Transverse colon (tissue), 4 donors: ENCODE data around the gene ZFAND6. TPM values are rescaled to one million over a fixed set of nuclear protein-coding genes. Genes with fewer than 3 reads are reported as not detected.

Experiments used
- DNase-seq: peaks from one replicate; pipeline ENCODE4 v3.0.0-alpha.2; 2019
- H3K27ac ChIP-seq, 4 donors: fragments of 200-600 bp; sonication (generic); 2 replicates each; pipeline ENCODE4 v1.5.1; 2016 to 2018; ENCODE audit warnings: inconsistent platforms in 4 of 4
- H3K27me3 ChIP-seq: fragments of 200-600 bp; sonication (generic); 2 replicates; pipeline ENCODE4 v1.5.1; 2017; ENCODE audit warnings: inconsistent platforms
- H3K36me3 ChIP-seq, 4 donors: fragments of 200-600 bp; sonication (generic); 2 replicates each; pipeline ENCODE4 v1.5.1; 2017 to 2019; ENCODE audit warnings: inconsistent platforms in 4 of 4
- H3K4me1 ChIP-seq, 4 donors: fragments of 200-600 bp; sonication (generic); 2 replicates each; pipeline ENCODE4 v1.5.1; 2017 to 2020; ENCODE audit warnings: inconsistent platforms in 4 of 4
- H3K4me3 ChIP-seq, 4 donors: fragments of 200-600 bp; sonication (generic); 1 replicate in 1 of 4; 2 replicates in 3 of 4; pipeline versions ENCODE4 v1.5.1 to v1.6.1; 2017 to 2019; ENCODE audit warnings: inconsistent platforms in 4 of 4
- H3K9me3 ChIP-seq, 2 donors: fragments of 200-600 bp; sonication (generic); 2 replicates each; pipeline ENCODE4 v1.5.1; 2017 to 2019; ENCODE audit warnings: inconsistent platforms in 2 of 2
- CTCF ChIP-seq, 5 experiments: fragments of 200-600 bp in 3 of 5; fragments of 450-650 bp in 2 of 5; sonication (generic) in 3 of 5; IDR thresholded peaks; 1 replicate in 2 of 5; 2 replicates in 3 of 5; pipeline ENCODE4 v1.5.1; 2016 to 2017; ENCODE audit warnings: antibody characterized with exemption in 5 of 5, inconsistent platforms in 3 of 5, mild to moderate bottlenecking in 2 of 5, moderate library complexity in 1 of 5
- EP300 ChIP-seq: sonication (generic); formaldehyde crosslinking; IDR thresholded peaks from one replicate; pipeline ENCODE4 v1.6.1; 2017; ENCODE audit warnings: antibody characterized with exemption, low read depth
- POLR2A ChIP-seq: fragments of 450-650 bp; IDR thresholded peaks from one replicate; pipeline ENCODE4 v1.6.1; 2016; ENCODE audit warnings: antibody characterized with exemption, mild to moderate bottlenecking, moderate library complexity
- POLR2AphosphoS5 ChIP-seq, 3 donors: sonication (generic); formaldehyde crosslinking; IDR thresholded peaks; one replicate each; pipeline ENCODE4 v1.6.1; 2016; ENCODE audit warnings: antibody characterized with exemption in 3 of 3
- WGBS, 2 donors: methylation state at CpG; one replicate each; pipeline ENCODE4 v1.1.5; 2018; ENCODE audit warnings: low coverage in 1 of 2; 5-methylcytosine and 5-hydroxymethylcytosine counted together
- in situ Hi-C, 4 donors: fragments of 200-750 bp; cut with MboI; loops; one replicate each; pipeline versions ENCODE4 v1.15.0 to v1.15.1; 2017; ENCODE audit warnings: low sequenced_read_pairs in 3 of 4, low pct_ligation_motif_present in 1 of 4, low pct_unique_long_range_greater_than_20kb in 1 of 4
- intact Hi-C: fragments of 100-400 bp; cut with DNase I; formaldehyde crosslinking; loops from one replicate; pipeline ENCODE4 v1.15.1; 2023; ENCODE audit warnings: low total_unique reads
- total RNA-seq, 4 donors: library from RNA; depleted of rRNA; stranded (reverse); fragments of >200 nt; gene quantifications; one replicate each; pipeline ENCODE4 v1.1.0, GENCODE V29; 2016

ZFAND6 gene
- total RNA-seq, 4 donors from 2014 or later = 86.7 to 195 (median 117) TPM

GRCh38 chr15:80076321-80077318 is 17.1 kb downstream of the ZFAND6 start:
- no peaks in the 10 kb centered on the region for H3K9me3 ChIP-seq
- no peak overlapping the region for H3K4me3 ChIP-seq
- in situ Hi-C loops (no loop called here), intact Hi-C loops (no loop called here)
- no peak for TF ChIP-seq EP300
- TF ChIP-seq POLR2AphosphoS5 (IDR thresholded peaks at IDR 0.05) = no peak
- TF ChIP-seq CTCF (IDR thresholded peaks at IDR 0.05) = no peak
- TF ChIP-seq POLR2A = no peak
- WGBS, 2 donors = 22 to 37% methylated on average over 8 of the region's 8 CpGs
- no peak for DNase-seq
- no peaks in the 10 kb centered on the region for H3K27me3 ChIP-seq
- H3K36me3 ChIP-seq = no peaks in the 10 kb centered on the region
- H3K27ac ChIP-seq = peak overlapping the region; percentile 47 to 74 (median 62)
- H3K4me1 ChIP-seq = peaks cover 12 to 66% (median 45%) of the 10 kb centered on the region in 4 donors

GRCh38 chr15:80081390-80081789 is 21.9 kb downstream of the ZFAND6 start:
- intact Hi-C loops (no loop called here), in situ Hi-C loops (no loop called here)
- H3K4me1 ChIP-seq = peaks cover 7 to 20% (median 18%) of the 10 kb centered on the region in 4 donors

GRCh38 chr15:80087104-80087503 is 27.6 kb downstream of the ZFAND6 start:
- TF ChIP-seq EP300 (no peak), CTCF (IDR thresholded peaks at IDR 0.05) (peak in 1 of 5 experiments; percentile 22), POLR2AphosphoS5 (IDR thresholded peaks at IDR 0.05) (no peak), POLR2A (no peak)
- Histone ChIP-seq H3K9me3 (no peaks in the 10 kb centered on the region), H3K27ac (no peak overlapping the region), H3K4me1 (peaks cover 0 to 6% (median 0%) of the 10 kb centered on the region in 4 donors), H3K36me3 (no peaks in the 10 kb centered on the region), H3K4me3 (no peak overlapping the region), H3K27me3 (no peaks in the 10 kb centered on the region)
- in situ Hi-C loops = no loop called here
- intact Hi-C loops = no loop called here
- WGBS, 2 donors = 54 to 57% methylated on average over 5 of the region's 5 CpGs
- no peak for DNase-seq

More at GRCh38 chr15:80081390-80081789, 21.9 kb downstream of the ZFAND6 start:
- no peak for DNase-seq
- H3K9me3 ChIP-seq = no peaks in the 10 kb centered on the region
- 69 to 83% methylated on average over 2 of the region's 2 CpGs for WGBS, 2 donors
- H3K4me3 ChIP-seq = no peak overlapping the region
- no peak for TF ChIP-seq POLR2A
- TF ChIP-seq EP300 = no peak
- TF ChIP-seq CTCF (IDR thresholded peaks at IDR 0.05) = no peak
- no peak for TF ChIP-seq POLR2AphosphoS5 (IDR thresholded peaks at IDR 0.05)
- H3K27ac ChIP-seq = no peak overlapping the region
- H3K27me3 ChIP-seq = no peaks in the 10 kb centered on the region
- H3K36me3 ChIP-seq = no peaks in the 10 kb centered on the region

GRCh38 chr15:80090041-80090440 is 30.6 kb downstream of the ZFAND6 start:
- Histone ChIP-seq H3K4me1 (peaks cover 4 to 27% (median 8%) of the 10 kb centered on the region in 4 donors), H3K36me3 (no peaks in the 10 kb centered on the region), H3K9me3 (no peaks in the 10 kb centered on the region), H3K27ac (no peak overlapping the region), H3K4me3 (no peak overlapping the region), H3K27me3 (no peaks in the 10 kb centered on the region)
- no peak for TF ChIP-seq POLR2A
- TF ChIP-seq EP300 = no peak
- TF ChIP-seq POLR2AphosphoS5 (IDR thresholded peaks at IDR 0.05) = no peak
- no peak for TF ChIP-seq CTCF (IDR thresholded peaks at IDR 0.05)
- DNase-seq = no peak
- WGBS, 2 donors = 97 to 100% methylated on average over 1 of the region's 1 CpG
- in situ Hi-C loops = no loop called here
- intact Hi-C loops = no loop called here
